GM21360 (cell line): ENCODE results near the gene TNFAIP1.

ENCODE experiments used
- ATAC-seq: cut with Tn5 transposase; IDR thresholded peaks from one replicate; pipeline ENCODE4 v1.9.1; 2021; ENCODE audit warnings: mild to moderate bottlenecking, moderate library complexity; ENCODE audit not compliant: unreplicated experiment

TNFAIP1 gene

DNA sequence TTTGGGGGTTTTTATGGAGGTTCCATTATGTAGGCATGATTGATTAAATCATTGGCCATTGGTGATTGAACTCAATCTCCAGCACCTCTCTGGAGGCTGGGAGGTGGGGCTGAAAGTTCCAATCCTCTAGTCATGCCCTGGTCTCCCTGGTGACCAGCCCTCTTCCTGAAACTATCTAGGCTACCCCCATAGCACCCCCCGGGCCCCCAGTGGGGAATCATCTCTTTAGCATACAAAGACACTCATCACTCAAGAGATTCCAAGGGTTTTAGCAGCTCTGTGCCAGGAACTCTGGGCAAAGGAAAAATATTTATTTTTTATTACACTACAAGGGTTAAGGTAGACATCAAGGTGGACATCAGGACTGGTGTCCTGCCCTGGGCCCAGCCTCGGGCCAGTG, 59.9 kb downstream of the TNFAIP1 start:
- ATAC-seq = no peak

DNA sequence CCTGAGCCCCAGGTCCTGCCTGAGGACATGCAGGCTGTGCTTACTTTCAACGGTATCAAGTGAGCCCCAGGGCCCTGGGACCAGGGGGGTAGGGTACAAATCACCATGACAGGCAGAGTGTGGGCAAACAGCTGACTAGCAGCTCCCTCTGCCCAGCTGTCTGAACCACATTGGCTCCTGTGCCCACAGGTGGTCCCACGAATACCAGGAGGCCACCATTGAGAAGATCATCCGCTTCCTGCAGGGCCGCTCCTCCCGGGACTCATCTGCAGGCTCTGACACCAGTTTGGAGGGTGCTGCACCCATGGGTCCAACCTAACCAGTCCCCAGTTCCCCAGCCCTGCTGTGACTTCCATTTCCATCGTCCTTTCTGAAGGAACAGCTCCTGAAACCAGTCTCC, 60.4 kb downstream of the TNFAIP1 start:
- no peak for ATAC-seq
